ENCODE data around the gene UBA1. TPM values are rescaled to one million over a fixed set of nuclear protein-coding genes. Genes with fewer than 3 reads are reported as not detected.

UBA1 gene
- total RNA-seq, 4 donors from 2014 or later, result 126 to 238 (median 153) TPM

DNA sequence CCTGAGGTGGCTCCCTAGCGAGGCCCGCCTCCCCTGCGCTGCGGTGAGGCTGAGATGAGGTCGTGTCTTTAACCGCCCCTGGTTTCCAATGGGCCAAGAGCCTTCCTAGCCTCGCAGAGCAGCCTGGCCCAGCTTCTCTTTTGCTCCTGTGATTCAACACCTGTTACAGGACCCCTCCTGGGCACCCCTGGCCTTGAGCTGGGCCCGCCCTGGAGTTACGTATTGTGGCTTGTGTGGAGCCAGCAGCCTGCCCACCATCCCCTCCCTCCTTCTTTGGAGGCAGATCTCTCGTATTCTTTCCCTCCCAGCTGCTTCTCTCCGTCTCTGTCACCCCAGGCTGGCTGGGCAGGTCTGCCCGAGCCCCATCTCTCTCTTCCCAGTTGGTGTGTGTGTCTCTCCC lies 19.3 kb upstream of the UBA1 start:
- TF ChIP-seq POLR2A (IDR thresholded peaks at IDR 0.05), result no peak
- TF ChIP-seq, protein P1, sequence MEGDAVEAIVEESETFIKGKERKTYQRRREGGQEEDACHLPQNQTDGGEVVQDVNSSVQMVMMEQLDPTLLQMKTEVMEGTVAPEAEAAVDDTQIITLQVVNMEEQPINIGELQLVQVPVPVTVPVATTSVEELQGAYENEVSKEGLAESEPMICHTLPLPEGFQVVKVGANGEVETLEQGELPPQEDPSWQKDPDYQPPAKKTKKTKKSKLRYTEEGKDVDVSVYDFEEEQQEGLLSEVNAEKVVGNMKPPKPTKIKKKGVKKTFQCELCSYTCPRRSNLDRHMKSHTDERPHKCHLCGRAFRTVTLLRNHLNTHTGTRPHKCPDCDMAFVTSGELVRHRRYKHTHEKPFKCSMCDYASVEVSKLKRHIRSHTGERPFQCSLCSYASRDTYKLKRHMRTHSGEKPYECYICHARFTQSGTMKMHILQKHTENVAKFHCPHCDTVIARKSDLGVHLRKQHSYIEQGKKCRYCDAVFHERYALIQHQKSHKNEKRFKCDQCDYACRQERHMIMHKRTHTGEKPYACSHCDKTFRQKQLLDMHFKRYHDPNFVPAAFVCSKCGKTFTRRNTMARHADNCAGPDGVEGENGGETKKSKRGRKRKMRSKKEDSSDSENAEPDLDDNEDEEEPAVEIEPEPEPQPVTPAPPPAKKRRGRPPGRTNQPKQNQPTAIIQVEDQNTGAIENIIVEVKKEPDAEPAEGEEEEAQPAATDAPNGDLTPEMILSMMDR (IDR thresholded peaks at IDR 0.05), result no peak
- Histone ChIP-seq H3K27ac (no peak overlapping the region), H3K27me3 (peaks cover 0 to 2% (median 0%) of the 10 kb centered on the region in 4 donors), H3K4me3 (no peak overlapping the region), H3K9me3 (no peaks in the 10 kb centered on the region), H3K4me1 (peaks cover 0 to 7% (median 3%) of the 10 kb centered on the region in 3 donors), H3K36me3 (peaks cover 0 to 100% (median 11%) of the 10 kb centered on the region in 3 donors)
- DNase-seq, result no peak
- WGBS, 2 donors, result 76 to 81% methylated on average over 4 to 6 of the region's 12 CpGs
- intact Hi-C loops (cut with DNase I), result no loop called here

DNA sequence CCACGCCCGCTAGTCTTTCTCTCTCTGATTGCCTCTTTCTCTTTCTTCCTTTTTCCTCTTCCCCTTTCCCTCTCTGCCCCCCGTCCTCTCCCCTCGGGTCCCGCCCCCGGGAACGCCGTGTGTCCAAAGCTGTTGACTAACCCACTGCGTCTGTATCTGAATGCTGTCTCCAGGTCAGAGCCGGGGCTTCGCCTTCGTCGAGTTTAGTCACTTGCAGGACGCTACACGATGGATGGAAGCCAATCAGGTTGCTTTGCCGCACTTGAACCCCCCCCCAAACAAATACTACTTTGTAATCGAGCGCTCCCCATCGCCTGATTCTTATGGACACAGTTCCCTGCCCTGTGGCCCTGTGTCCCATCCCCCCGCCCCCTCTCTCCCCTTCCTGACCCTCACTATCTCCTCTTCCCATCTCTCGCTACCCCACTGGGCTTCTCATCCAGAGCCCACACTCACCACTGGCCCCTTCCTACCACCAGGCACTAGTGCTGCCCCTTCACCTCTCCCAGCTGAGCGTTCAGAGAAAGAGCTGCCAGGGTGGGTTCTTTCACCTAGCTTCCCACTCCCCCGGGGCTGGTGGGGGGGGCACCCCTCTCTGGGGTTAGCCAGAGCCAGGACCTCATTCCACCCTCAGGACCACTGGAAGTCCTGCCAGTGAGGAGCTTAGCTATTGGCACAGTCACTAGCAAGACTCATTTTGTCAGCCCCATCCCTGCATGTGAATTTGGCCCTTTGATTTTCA lies 18.6 kb upstream of the UBA1 start:
- TF ChIP-seq, protein P1 (IDR thresholded peaks at IDR 0.05), result no peak
- no peak for TF ChIP-seq POLR2A (IDR thresholded peaks at IDR 0.05)
- Histone ChIP-seq H3K27ac (no peak overlapping the region), H3K4me1 (peaks cover 0 to 8% (median 3%) of the 10 kb centered on the region in 3 donors), H3K27me3 (no peaks in the 10 kb centered on the region), H3K36me3 (peaks cover 5 to 100% (median 6%) of the 10 kb centered on the region in 3 donors), H3K4me3 (no peak overlapping the region), H3K9me3 (no peaks in the 10 kb centered on the region)
- DNase-seq, result no peak
- intact Hi-C loops (cut with DNase I), result no loop called here
- WGBS, 2 donors, result 89% methylated on average over 10 to 16 of the region's 23 CpGs

DNA sequence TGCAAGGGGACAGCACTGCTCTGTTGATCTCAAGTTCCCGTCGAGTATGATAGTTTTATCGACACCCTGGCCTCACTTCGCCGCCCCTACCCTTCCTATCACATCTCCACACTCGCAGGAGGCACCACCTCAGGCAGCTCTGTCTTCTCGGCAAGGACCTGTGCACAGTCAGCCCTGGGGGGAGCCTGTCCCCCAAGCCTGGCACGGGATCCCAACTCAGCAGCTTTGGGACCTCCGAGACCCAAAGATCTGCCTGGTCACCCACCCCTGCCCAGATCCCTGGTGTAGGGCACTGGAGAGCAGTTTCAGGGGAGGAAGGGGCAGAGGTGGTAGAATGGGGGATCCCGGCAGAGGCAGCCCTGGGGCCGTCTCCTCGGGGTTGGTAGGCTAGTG lies 18.0 kb upstream of the UBA1 start:
- 80 to 90% methylated on average over 1 to 9 of the region's 12 CpGs for WGBS, 2 donors
- Histone ChIP-seq H3K4me1 (peaks cover 0 to 8% (median 3%) of the 10 kb centered on the region in 3 donors), H3K27me3 (no peaks in the 10 kb centered on the region), H3K27ac (no peak overlapping the region), H3K4me3 (no peak overlapping the region), H3K9me3 (no peaks in the 10 kb centered on the region), H3K36me3 (peaks cover 5 to 100% (median 6%) of the 10 kb centered on the region in 3 donors)
- TF ChIP-seq, protein P1 (IDR thresholded peaks at IDR 0.05), result no peak
- TF ChIP-seq POLR2A (IDR thresholded peaks at IDR 0.05), result no peak
- no peak for DNase-seq
- intact Hi-C loops (cut with DNase I), result no loop called here

DNA sequence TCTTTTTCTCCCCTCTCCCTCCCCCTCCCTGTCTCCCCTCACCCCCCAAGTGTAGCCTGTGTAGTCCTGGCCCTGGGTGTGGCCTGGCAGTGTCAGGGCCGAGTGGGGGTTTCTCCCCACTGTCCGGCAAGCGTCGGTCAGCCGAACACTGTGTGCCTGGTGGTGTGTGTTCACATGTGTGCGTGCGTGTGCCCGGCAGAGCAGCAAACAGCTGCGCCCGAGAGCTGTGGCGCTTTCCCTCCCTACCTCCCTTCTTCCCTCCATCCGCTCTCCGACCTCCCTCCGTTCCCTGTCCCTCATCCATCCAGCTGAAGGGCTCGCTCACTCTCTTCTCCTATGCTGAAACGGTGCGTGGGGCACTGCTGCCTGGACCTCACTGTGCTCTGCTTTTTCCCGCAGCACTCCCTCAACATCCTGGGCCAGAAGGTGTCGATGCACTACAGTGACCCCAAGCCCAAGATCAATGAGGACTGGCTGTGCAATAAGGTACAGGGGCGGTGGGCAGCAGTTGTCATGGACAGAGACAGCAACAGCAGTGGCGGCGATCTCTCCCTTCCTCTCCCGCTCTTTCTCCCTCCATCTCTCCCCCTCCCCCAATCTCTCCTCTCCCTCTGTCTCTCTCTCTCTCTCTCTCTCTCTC lies 17.4 kb upstream of the UBA1 start:
- H3K9me3 ChIP-seq, result no peaks in the 10 kb centered on the region
- H3K4me1 ChIP-seq, result peaks cover 0 to 8% (median 3%) of the 10 kb centered on the region in 3 donors
- intact Hi-C loops (cut with DNase I), result no loop called here
- TF ChIP-seq, protein P1 (IDR thresholded peaks at IDR 0.05), result no peak
- TF ChIP-seq POLR2A (IDR thresholded peaks at IDR 0.05), result no peak
- H3K4me3 ChIP-seq, result no peak overlapping the region
- H3K27ac ChIP-seq, result no peak overlapping the region
- DNase-seq, result no peak
- 85 to 94% methylated on average over 10 to 23 of the region's 23 CpGs for WGBS, 2 donors
- peaks cover 7 to 100% (median 11%) of the 10 kb centered on the region in 3 donors for H3K36me3 ChIP-seq
- H3K27me3 ChIP-seq, result no peaks in the 10 kb centered on the region

DNA sequence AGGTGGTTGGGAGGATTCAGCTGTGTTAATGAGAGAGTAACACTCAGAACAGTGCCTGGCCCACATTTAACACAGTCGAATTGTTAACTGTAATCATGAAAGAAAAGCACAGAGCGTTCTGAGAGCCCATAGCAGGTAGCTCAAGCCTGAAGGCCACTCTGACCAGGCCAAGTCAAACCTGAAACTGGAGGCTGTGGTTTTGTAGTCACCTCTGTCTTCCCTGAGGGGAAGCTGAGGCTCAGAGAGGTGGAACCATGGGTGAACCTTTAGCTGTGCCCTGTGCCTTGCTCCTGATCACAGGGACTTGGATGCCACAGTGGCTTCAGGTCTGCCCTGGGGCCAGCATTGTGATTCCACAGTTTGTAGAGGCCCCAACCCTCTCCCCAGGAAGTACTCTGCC lies 16.6 kb upstream of the UBA1 start:
- H3K9me3 ChIP-seq, result no peaks in the 10 kb centered on the region
- WGBS, 2 donors, result 77 to 80% methylated on average over 2 of the region's 2 CpGs
- H3K36me3 ChIP-seq, result peaks cover 12 to 100% (median 16%) of the 10 kb centered on the region in 3 donors
- intact Hi-C loops (cut with DNase I), result no loop called here
- no peak overlapping the region for H3K4me3 ChIP-seq
- peaks cover 0 to 8% (median 3%) of the 10 kb centered on the region in 3 donors for H3K4me1 ChIP-seq
- H3K27ac ChIP-seq, result no peak overlapping the region
- no peaks in the 10 kb centered on the region for H3K27me3 ChIP-seq
- DNase-seq, result no peak
- TF ChIP-seq, protein P1 (IDR thresholded peaks at IDR 0.05), result no peak
- TF ChIP-seq POLR2A (IDR thresholded peaks at IDR 0.05), result no peak
